Liver (tissue), 9 donors: ENCODE results near the gene FAM228A. TPM values are rescaled to one million over a fixed set of nuclear protein-coding genes. Genes with fewer than 3 reads are reported as not detected.

Experiments
- DNase-seq: peaks from one replicate; pipeline ENCODE4 v3.0.0-alpha.2; 2017; ENCODE audit warnings: low spot score
- H3K27ac ChIP-seq, 2 donors: one replicate each; pipeline ENCODE4 v1.7.0; 2013; ENCODE audit warnings: inconsistent platforms in 2 of 2, low read length in 2 of 2, control low read depth in 1 of 2, low read depth in 1 of 2, mild to moderate bottlenecking in 1 of 2
- H3K27me3 ChIP-seq, 4 donors: one replicate each; pipeline versions ENCODE4 v1.6.1 to v1.7.0; 2013; ENCODE audit warnings: low read length in 3 of 4, inconsistent platforms in 1 of 4, mild to moderate bottlenecking in 1 of 4, moderate library complexity in 1 of 4; ENCODE audit not compliant: control insufficient read depth in 4 of 4, insufficient read depth in 4 of 4
- H3K36me3 ChIP-seq, 4 donors: one replicate each; pipeline versions ENCODE4 v1.6.1 to v1.7.0; 2013; ENCODE audit warnings: low read length in 3 of 4, mild to moderate bottlenecking in 3 of 4, low read depth in 1 of 4, moderate library complexity in 1 of 4; ENCODE audit not compliant: control insufficient read depth in 4 of 4, insufficient read depth in 3 of 4
- H3K4me1 ChIP-seq, 4 donors: one replicate each; pipeline versions ENCODE4 v1.6.1 to v1.7.0; 2013; ENCODE audit warnings: low read length in 3 of 4, mild to moderate bottlenecking in 3 of 4, moderate library complexity in 1 of 4; ENCODE audit not compliant: control insufficient read depth in 4 of 4, insufficient read depth in 4 of 4
- H3K4me3 ChIP-seq, 3 donors: one replicate each; pipeline versions ENCODE4 v1.6.1 to v1.7.0; 2013; ENCODE audit warnings: low read length in 3 of 3, control low read depth in 1 of 3, low read depth in 1 of 3, mild to moderate bottlenecking in 1 of 3
- H3K9ac ChIP-seq, 2 donors: one replicate each; pipeline ENCODE4 v1.7.0; 2013; ENCODE audit warnings: low read length in 2 of 2, mild to moderate bottlenecking in 2 of 2, moderate library complexity in 2 of 2, control low read depth in 1 of 2, low read depth in 1 of 2
- H3K9me3 ChIP-seq, 4 donors: one replicate each; pipeline versions ENCODE4 v1.6.1 to v1.7.0; 2013; ENCODE audit warnings: low read length in 3 of 4; ENCODE audit not compliant: control insufficient read depth in 4 of 4
- FOXA1 ChIP-seq: IDR thresholded peaks from 2 replicates; pipeline ENCODE4 v1.6.1; 2016; ENCODE audit warnings: antibody characterized with exemption
- GABPA ChIP-seq, 2 donors: IDR thresholded peaks in 1 of 2; conservative IDR thresholded peaks in 1 of 2; 2 replicates each; pipeline ENCODE4 v1.6.1; 2016; ENCODE audit warnings: antibody characterized with exemption in 2 of 2, mild to moderate bottlenecking in 1 of 2, moderate library complexity in 1 of 2
- HNF4G ChIP-seq: IDR thresholded peaks from 2 replicates; pipeline ENCODE4 v1.6.1; 2016; ENCODE audit warnings: antibody characterized with exemption
- JUND ChIP-seq, 2 donors: IDR thresholded peaks; 2 replicates each; pipeline ENCODE4 v1.6.1; 2016; ENCODE audit warnings: antibody characterized with exemption in 2 of 2
- NR2F2 ChIP-seq: IDR thresholded peaks from 2 replicates; pipeline ENCODE4 v1.6.1; 2016; ENCODE audit warnings: antibody characterized with exemption
- RAD21 ChIP-seq, 2 donors: IDR thresholded peaks; 2 replicates each; pipeline ENCODE4 v1.6.1; 2016; ENCODE audit warnings: antibody characterized with exemption in 2 of 2, mild to moderate bottlenecking in 2 of 2
- RXRA ChIP-seq, 2 donors: IDR thresholded peaks; 2 replicates each; pipeline ENCODE4 v1.6.1; 2017 to 2018; ENCODE audit warnings: antibody characterized with exemption in 2 of 2, mild to moderate bottlenecking in 1 of 2
- SP1 ChIP-seq: IDR thresholded peaks from 2 replicates; pipeline ENCODE4 v1.6.1; 2018; ENCODE audit warnings: antibody characterized with exemption, mild to moderate bottlenecking
- TAF1 ChIP-seq: conservative IDR thresholded peaks from 2 replicates; pipeline ENCODE4 v1.6.1; 2016; ENCODE audit warnings: antibody characterized with exemption, mild to moderate bottlenecking
- YY1 ChIP-seq: IDR thresholded peaks from 2 replicates; pipeline ENCODE4 v1.6.1; 2016; ENCODE audit warnings: antibody characterized with exemption, mild to moderate bottlenecking
- WGBS: extraction: QIAGEN DNeasy Blood & Tissue Kit; methylation state at CpG from one replicate; pipeline ENCODE4 v1.1.7; 2013; 5-methylcytosine and 5-hydroxymethylcytosine counted together
- polyA plus RNA-seq, 2 donors: library from polyadenylated mRNA; stranded (reverse) in 1 of 2; unstranded in 1 of 2; fragments of 200-250 nt in 1 of 2; fragments of >200 nt in 1 of 2; fragmentation: Nextera tagmentation in 1 of 2; extraction: Ambion mirVana in 1 of 2; gene quantifications; one replicate each; pipeline versions ENCODE4 v1.2.1 to v1.2.3, GENCODE V29; 2013 to 2015
- total RNA-seq, 2 donors: library from RNA; depleted of rRNA; stranded (reverse); fragments of >200 nt; gene quantifications; one replicate each; pipeline ENCODE4 v1.2.3, GENCODE V29; 2014
- TF ChIP-seq, protein P1 (sequence below): fragments of 150-350 bp; IDR thresholded peaks from 2 replicates; pipeline ENCODE4 v1.5.1; 2017; ENCODE audit warnings: improper control_type of control experiment, low read depth, low read length; ENCODE audit not compliant: missing input control
- TF ChIP-seq, protein P2 (sequence below): IDR thresholded peaks from 2 replicates; pipeline ENCODE4 v1.6.1; 2016; ENCODE audit warnings: antibody characterized with exemption
- donor health status: healthy.
- donor health status: healthy.
- donor health status: healthy.
- donor health status: healthy.
- donor health status: healthy.

Gene FAM228A
- total and polyA plus RNA-seq, 4 donors, result 0.05 to 0.32 (median 0.18) TPM

DNA sequence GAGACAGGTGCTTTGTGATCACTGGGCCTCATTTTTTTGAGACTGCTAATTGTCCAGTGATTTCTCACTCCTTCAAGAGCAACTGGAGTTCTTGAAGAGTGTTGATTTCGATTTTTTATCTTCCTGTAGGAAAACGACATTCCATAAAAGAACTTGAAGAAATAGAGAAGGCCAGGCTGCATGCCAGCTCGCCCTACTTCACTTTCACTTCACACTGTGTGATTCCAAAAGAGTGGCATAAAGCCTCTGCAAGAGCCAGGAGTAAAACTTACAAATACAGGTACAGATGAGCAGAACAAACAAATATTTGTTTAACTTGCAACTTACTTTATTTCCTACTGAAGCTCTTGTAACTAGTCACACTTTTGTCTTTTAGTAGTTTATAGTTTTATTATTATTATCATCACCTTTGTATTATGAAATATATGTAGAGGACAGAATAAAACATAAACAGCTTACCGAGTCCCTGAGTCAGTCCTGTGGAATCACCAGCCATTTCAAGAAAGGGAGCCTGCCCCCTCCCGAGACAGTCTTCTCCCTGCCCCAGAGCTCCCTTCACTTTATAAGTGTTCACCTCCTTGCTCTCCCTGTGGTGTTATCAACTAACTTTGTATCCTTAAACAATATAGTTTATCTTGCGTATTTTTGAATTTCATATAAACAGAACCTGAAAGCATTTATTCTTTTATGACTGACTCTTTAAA lies 8.7 kb downstream of the FAM228A start:
- TF ChIP-seq RAD21 (IDR thresholded peaks at IDR 0.05) (no peak), NR2F2 (no peak), YY1 (no peak), FOXA1 (no peak), GABPA (IDR thresholded peaks at IDR 0.05 in 1 of 2, conservative IDR thresholded peaks at IDR 0.05 in 1 of 2) (no peak), JUND (IDR thresholded peaks at IDR 0.05) (no peak), HNF4G (no peak), RXRA (IDR thresholded peaks at IDR 0.05) (no peak)
- TF ChIP-seq, protein P1, sequence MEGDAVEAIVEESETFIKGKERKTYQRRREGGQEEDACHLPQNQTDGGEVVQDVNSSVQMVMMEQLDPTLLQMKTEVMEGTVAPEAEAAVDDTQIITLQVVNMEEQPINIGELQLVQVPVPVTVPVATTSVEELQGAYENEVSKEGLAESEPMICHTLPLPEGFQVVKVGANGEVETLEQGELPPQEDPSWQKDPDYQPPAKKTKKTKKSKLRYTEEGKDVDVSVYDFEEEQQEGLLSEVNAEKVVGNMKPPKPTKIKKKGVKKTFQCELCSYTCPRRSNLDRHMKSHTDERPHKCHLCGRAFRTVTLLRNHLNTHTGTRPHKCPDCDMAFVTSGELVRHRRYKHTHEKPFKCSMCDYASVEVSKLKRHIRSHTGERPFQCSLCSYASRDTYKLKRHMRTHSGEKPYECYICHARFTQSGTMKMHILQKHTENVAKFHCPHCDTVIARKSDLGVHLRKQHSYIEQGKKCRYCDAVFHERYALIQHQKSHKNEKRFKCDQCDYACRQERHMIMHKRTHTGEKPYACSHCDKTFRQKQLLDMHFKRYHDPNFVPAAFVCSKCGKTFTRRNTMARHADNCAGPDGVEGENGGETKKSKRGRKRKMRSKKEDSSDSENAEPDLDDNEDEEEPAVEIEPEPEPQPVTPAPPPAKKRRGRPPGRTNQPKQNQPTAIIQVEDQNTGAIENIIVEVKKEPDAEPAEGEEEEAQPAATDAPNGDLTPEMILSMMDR, result no peak
- TF ChIP-seq, protein P2, sequence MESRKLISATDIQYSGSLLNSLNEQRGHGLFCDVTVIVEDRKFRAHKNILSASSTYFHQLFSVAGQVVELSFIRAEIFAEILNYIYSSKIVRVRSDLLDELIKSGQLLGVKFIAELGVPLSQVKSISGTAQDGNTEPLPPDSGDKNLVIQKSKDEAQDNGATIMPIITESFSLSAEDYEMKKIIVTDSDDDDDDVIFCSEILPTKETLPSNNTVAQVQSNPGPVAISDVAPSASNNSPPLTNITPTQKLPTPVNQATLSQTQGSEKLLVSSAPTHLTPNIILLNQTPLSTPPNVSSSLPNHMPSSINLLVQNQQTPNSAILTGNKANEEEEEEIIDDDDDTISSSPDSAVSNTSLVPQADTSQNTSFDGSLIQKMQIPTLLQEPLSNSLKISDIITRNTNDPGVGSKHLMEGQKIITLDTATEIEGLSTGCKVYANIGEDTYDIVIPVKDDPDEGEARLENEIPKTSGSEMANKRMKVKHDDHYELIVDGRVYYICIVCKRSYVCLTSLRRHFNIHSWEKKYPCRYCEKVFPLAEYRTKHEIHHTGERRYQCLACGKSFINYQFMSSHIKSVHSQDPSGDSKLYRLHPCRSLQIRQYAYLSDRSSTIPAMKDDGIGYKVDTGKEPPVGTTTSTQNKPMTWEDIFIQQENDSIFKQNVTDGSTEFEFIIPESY, result no peak
- no peaks in the 10 kb centered on the region for H3K9me3 ChIP-seq
- WGBS, result 81% methylated on average over 6 of the region's 6 CpGs
- no peaks in the 10 kb centered on the region for H3K36me3 ChIP-seq
- H3K27ac ChIP-seq, result no peak overlapping the region
- no peak for DNase-seq
- no peak overlapping the region for H3K9ac ChIP-seq
- no peaks in the 10 kb centered on the region for H3K27me3 ChIP-seq
- no peaks in the 10 kb centered on the region for H3K4me1 ChIP-seq
- no peak overlapping the region for H3K4me3 ChIP-seq

DNA sequence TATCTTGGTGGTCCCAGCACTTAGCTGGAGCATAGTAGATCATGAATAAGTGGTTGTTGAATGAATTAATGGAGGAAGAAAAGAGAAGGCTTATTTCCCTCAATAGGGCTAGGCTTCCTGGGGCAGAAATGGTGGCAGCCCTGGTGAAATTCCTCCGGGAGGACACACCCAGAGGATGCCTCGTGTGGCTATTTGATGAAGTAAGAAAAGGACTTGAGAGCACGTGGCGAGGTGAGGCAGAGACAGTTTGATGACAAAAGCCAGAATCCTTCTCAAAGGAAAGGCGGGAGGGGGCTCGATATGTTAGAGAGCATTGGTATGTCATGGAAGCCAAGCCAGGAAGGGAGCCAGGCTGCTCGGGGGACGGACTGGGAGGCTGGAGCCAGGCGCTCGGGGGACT lies 14.7 kb downstream of the FAM228A start:
- H3K9ac ChIP-seq, result no peak overlapping the region
- no peak for DNase-seq
- WGBS, result 87% methylated on average over 10 of the region's 10 CpGs
- H3K27me3 ChIP-seq, result no peaks in the 10 kb centered on the region
- no peak overlapping the region for H3K27ac ChIP-seq
- no peaks in the 10 kb centered on the region for H3K4me1 ChIP-seq
- no peaks in the 10 kb centered on the region for H3K36me3 ChIP-seq
- TF ChIP-seq TAF1 (no peak), HNF4G (no peak), SP1 (no peak), YY1 (no peak), RXRA (IDR thresholded peaks at IDR 0.05) (no peak)
- TF ChIP-seq, protein P2, result no peak
- TF ChIP-seq, protein P1, result no peak
- no peak overlapping the region for H3K4me3 ChIP-seq
- no peaks in the 10 kb centered on the region for H3K9me3 ChIP-seq
